HL-60 (cell line): ENCODE results near the gene NRCAM.

ENCODE experiments used
- GABPA ChIP-seq: IDR thresholded peaks from 2 replicates; pipeline ENCODE4 v1.6.1; 2012; ENCODE audit warnings: low read depth
- POLR2AphosphoS5 ChIP-seq: IDR thresholded peaks from 2 replicates; pipeline ENCODE4 v1.6.1; 2012; ENCODE audit warnings: low read depth
- REST ChIP-seq: IDR thresholded peaks from 2 replicates; pipeline ENCODE4 v1.6.1; 2012; ENCODE audit warnings: low read depth; ENCODE audit not compliant: insufficient replicate concordance
- TF ChIP-seq, protein P1 (sequence below): IDR thresholded peaks from one replicate; pipeline ENCODE4 v1.5.1; 2011; ENCODE audit warnings: low read length, control low read depth, inconsistent platforms; ENCODE audit not compliant: insufficient read depth

DNA sequence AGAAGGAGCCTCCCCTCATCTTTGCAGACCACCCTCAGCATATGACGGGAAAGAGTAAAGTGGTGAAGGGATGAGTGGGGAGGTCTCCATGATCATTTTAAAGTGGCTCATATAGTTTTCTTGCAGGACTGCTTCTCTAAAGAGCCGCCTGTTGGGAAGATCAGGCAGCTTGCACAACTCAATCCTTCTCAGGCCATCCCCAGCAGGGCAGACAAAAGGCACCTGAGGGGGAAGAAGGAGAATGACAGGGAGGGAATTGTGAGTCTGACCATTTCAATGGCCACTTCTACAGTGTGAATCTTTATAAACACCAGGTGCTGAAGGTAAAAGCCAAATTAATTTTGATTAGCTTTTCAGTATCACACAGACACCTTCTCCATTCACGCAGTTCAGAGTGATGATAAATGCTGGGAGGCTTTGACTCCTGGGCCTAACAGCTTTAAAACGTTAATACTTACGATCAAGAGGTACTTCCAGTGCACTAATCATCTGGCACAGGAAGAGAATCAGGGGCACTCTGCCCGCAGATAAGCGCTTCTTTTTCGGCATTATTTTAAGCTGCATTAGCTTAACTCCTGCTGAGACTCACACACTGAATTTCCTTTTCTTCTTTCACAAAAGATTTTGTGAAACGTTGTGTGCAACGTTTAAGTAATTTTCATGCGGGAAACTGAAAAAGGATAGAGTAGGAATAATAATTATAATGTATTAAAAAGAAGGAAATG, 216.6 kb downstream of the NRCAM start:
- TF ChIP-seq, protein P1, sequence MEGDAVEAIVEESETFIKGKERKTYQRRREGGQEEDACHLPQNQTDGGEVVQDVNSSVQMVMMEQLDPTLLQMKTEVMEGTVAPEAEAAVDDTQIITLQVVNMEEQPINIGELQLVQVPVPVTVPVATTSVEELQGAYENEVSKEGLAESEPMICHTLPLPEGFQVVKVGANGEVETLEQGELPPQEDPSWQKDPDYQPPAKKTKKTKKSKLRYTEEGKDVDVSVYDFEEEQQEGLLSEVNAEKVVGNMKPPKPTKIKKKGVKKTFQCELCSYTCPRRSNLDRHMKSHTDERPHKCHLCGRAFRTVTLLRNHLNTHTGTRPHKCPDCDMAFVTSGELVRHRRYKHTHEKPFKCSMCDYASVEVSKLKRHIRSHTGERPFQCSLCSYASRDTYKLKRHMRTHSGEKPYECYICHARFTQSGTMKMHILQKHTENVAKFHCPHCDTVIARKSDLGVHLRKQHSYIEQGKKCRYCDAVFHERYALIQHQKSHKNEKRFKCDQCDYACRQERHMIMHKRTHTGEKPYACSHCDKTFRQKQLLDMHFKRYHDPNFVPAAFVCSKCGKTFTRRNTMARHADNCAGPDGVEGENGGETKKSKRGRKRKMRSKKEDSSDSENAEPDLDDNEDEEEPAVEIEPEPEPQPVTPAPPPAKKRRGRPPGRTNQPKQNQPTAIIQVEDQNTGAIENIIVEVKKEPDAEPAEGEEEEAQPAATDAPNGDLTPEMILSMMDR, result no peak
- TF ChIP-seq POLR2AphosphoS5 (no peak), GABPA (no peak), REST (no peak)
